Measurements from ENCODE around the gene STK11. TPM values are rescaled to one million over a fixed set of nuclear protein-coding genes. Genes with fewer than 3 reads are reported as not detected.
A peak's percentile ranks its signal among the peaks of the same experiment; 100 is the strongest.

STK11 gene
- total and polyA plus RNA-seq, 2 experiments from 2014 or later = 19.4 to 96.5 TPM

- TF ChIP-seq ZNF462 (CRISPR knock-in tag; IDR thresholded peaks at IDR 0.05) = no peak
Measured at GRCh38 chr19:1217366-1217765, 11.8 kb downstream of the STK11 start (continued).

GRCh38 chr19:1218751-1219567 lies 13.4 kb downstream of the STK11 start:
- peaks cover 13% of the 10 kb centered on the region for H3K27me3 Mint-ChIP-seq (ENCODE audit: insufficient read depth, low read depth, poor library complexity)
- peaks cover 11% of the 10 kb centered on the region; the same call in 1 of the 2 replicates for H3K4me1 ChIP-seq (ENCODE audit: insufficient read depth)
- peaks cover 58% of the 10 kb centered on the region for H3K79me2 ChIP-seq (replicated peaks; ENCODE audit: insufficient read depth)
- 0 out of 2 replicates have a peak overlapping the region, but pooled peaks have one; percentile 63 for H3K27ac ChIP-seq (ENCODE audit: low read depth)
- H3F3A ChIP-seq (replicated peaks; ENCODE audit: low read depth) = peaks cover 24% of the 10 kb centered on the region
- no peaks in the 10 kb centered on the region for H3K27me3 ChIP-seq (ENCODE audit: insufficient read depth)
- no peak overlapping the region for H3K4me2 ChIP-seq
- peaks cover 19% of the 10 kb centered on the region for H3K4me1 Mint-ChIP-seq
- no peak overlapping the region for H3K4me3 ChIP-seq
- H3K9me3 Mint-ChIP-seq = no peaks in the 10 kb centered on the region
- H3K4me3 Mint-ChIP-seq = no peak overlapping the region
- no peak overlapping the region for H3K27ac Mint-ChIP-seq
- no peak overlapping the region for H2AFZ ChIP-seq
- no peaks in the 10 kb centered on the region for H3K9me2 ChIP-seq (ENCODE audit: insufficient read depth)
- no peaks in the 10 kb centered on the region for H3K36me3 ChIP-seq (ENCODE audit: insufficient read depth)
- ATAC-seq (no peak), DNase-seq (ENCODE audit: low spot score) (no peak)
- H4K20me1 ChIP-seq (replicated peaks; ENCODE audit: insufficient read depth) = peaks cover 21% of the 10 kb centered on the region; the same call in 1 of the 2 replicates
- H3K36me3 Mint-ChIP-seq (ENCODE audit: low read depth) = peaks cover 2% of the 10 kb centered on the region; the same call in 1 of the 3 replicates
- TF ChIP-seq EZH2 (IDR thresholded peaks at IDR 0.05; ENCODE audit: low read depth, unreplicated experiment) = no peak
- no peak for TF ChIP-seq ZNF114 (CRISPR knock-in tag; IDR thresholded peaks at IDR 0.05)
- no peak for TF ChIP-seq STAT1 (IDR thresholded peaks at IDR 0.05; ENCODE audit: unreplicated experiment)
- no peak for TF ChIP-seq POLR2AphosphoS5 (IDR thresholded peaks at IDR 0.05; ENCODE audit: low read depth)
- TF ChIP-seq JUNB (IDR thresholded peaks at IDR 0.05; ENCODE audit: unreplicated experiment) = no peak
- no peak for TF ChIP-seq ZNF331 (CRISPR knock-in tag; IDR thresholded peaks at IDR 0.05; ENCODE audit: low read depth)
- TF ChIP-seq NANOG (IDR thresholded peaks at IDR 0.05; ENCODE audit: borderline replicate concordance) = no peak
- no peak for TF ChIP-seq ZNF462 (CRISPR knock-in tag; IDR thresholded peaks at IDR 0.05)

Data from GM23338 (cell line).